K562 (cell line): ENCODE measurements around the gene PDE6D. TPM values are rescaled to one million over a fixed set of nuclear protein-coding genes. Genes with fewer than 3 reads are reported as not detected.

Source experiments
- ATAC-seq: fragments of 200-7000 bp; cut with Tn5 transposase; 3 replicates; pipeline ENCODE4 v1.9.1; 2020; ENCODE audit warnings: moderate library complexity
- BruUV-seq: library from RNA; stranded (reverse); fragments of 400-500 nt; replicated peaks from 2 replicates; lab custom pipeline; 2021; lab: Mats Ljungman, UMichigan
- CTCF ChIA-PET: fragments of 300-600 bp; formaldehyde crosslinking; extraction: SDS; loops from one replicate; lab custom pipeline; 2021; ENCODE audit warnings: low intra/inter-chr PET ratio; lab: Yijun Ruan, JAX
- POLR2A ChIA-PET: fragments of 300-600, 350-650 bp; sonication (Branson Sonifier 250); formaldehyde crosslinking; extraction: SDS; loops from one replicate; lab custom pipeline; 2021; ENCODE audit warnings: antibody characterized with exemption, inconsistent platforms; lab: Yijun Ruan, JAX
- DNase-seq, 4 experiments: peaks; one replicate each; pipeline versions ENCODE4 v3.0.0 to v3.0.0-alpha.2; 2011 to 2018; ENCODE audit warnings: low spot score in 3 of 4, mixed read lengths in 3 of 4; ENCODE audit errors: extremely low read depth in 1 of 4
- FAIRE-seq: peaks from 2 replicates; lab custom pipeline; 2011; peaks lifted over from hg19 to GRCh38; lab: Jason Lieb, UNC
- H2AFZ ChIP-seq: 2 replicates; pipeline ENCODE4 v1.6.0; 2011; ENCODE audit warnings: low read depth, low read length, control low read depth, inconsistent platforms
- H3K27ac ChIP-seq: fragments of 200-600 bp; 3 replicates; pipeline ENCODE4 v1.8.0; 2011; ENCODE audit warnings: low read depth, mild to moderate bottlenecking, control low read depth, inconsistent platforms, low read length, moderate library complexity, mixed read lengths; ENCODE audit errors: extremely low read depth
- H3K27me3 ChIP-seq, 2 experiments: fragments of 300-600 bp in 1 of 2; 2 replicates in 1 of 2; 3 replicates in 1 of 2; pipeline versions ENCODE4 v1.6.0 to v1.8.0; 2011; ENCODE audit warnings: inconsistent platforms in 2 of 2, low read length in 2 of 2, mild to moderate bottlenecking in 1 of 2, mixed read lengths in 1 of 2, moderate library complexity in 1 of 2; ENCODE audit not compliant: control insufficient read depth in 2 of 2, insufficient read depth in 2 of 2
- H3K36me3 ChIP-seq: fragments of 300-600 bp; 3 replicates; pipeline ENCODE4 v1.8.0; 2011; ENCODE audit warnings: mild to moderate bottlenecking, low read length, inconsistent platforms; ENCODE audit not compliant: control insufficient read depth, insufficient read depth
- H3K4me1 ChIP-seq, 2 experiments: fragments of 200-600 bp in 1 of 2; replicated peaks in 1 of 2; 2 replicates in 1 of 2; 3 replicates in 1 of 2; pipeline versions ENCODE4 v1.5.1 to v1.8.0; 2011; ENCODE audit warnings: inconsistent platforms in 2 of 2, low read length in 2 of 2, mild to moderate bottlenecking in 1 of 2, mixed read lengths in 1 of 2, moderate library complexity in 1 of 2; ENCODE audit not compliant: control insufficient read depth in 2 of 2, insufficient read depth in 2 of 2
- H3K4me2 ChIP-seq: 2 replicates; pipeline ENCODE4 v1.6.1; 2011; ENCODE audit warnings: low read length, control low read depth, inconsistent platforms, mixed read lengths; ENCODE audit not compliant: insufficient read depth
- H3K4me3 ChIP-seq: fragments of 200-600 bp; sonication (generic), shearing (Covaris generic); 2 replicates; pipeline ENCODE4 v1.5.1; 2016; ENCODE audit warnings: control low read depth, inconsistent platforms
- H3K79me2 ChIP-seq: fragments of 200-600 bp; 3 replicates; pipeline ENCODE4 v1.8.0; 2011; ENCODE audit warnings: low read length, inconsistent platforms; ENCODE audit not compliant: control insufficient read depth, insufficient read depth
- H3K9ac ChIP-seq, 2 experiments: 2 replicates each; pipeline versions ENCODE4 v1.6.0 to v1.6.1; 2011; ENCODE audit warnings: low read depth in 2 of 2, low read length in 2 of 2, control low read depth in 1 of 2, inconsistent platforms in 1 of 2, mild to moderate bottlenecking in 1 of 2, mixed read lengths in 1 of 2; ENCODE audit not compliant: insufficient read depth in 1 of 2
- H3K9me1 ChIP-seq: one replicate; pipeline ENCODE4 v1.6.0; 2011; ENCODE audit warnings: inconsistent platforms, mild to moderate bottlenecking, low read length, moderate library complexity; ENCODE audit not compliant: control insufficient read depth, insufficient read depth
- H3K9me3 ChIP-seq: replicated peaks from 2 replicates; pipeline ENCODE4 v1.5.1; 2011; ENCODE audit warnings: low read depth, low read length, inconsistent platforms; ENCODE audit not compliant: control insufficient read depth, insufficient read depth
- H4K20me1 ChIP-seq: replicated peaks from 2 replicates; pipeline ENCODE4 v1.6.1; 2011; ENCODE audit warnings: low read length, inconsistent platforms, mixed read lengths; ENCODE audit not compliant: control insufficient read depth, insufficient read depth
- ARID3B ChIP-seq: fragments of 250-450 bp; sonication (Bioruptor Pico); IDR thresholded peaks from 2 replicates; pipeline ENCODE4 v1.4.0; 2020; ENCODE audit warnings: borderline replicate concordance
- BCL6 ChIP-seq: fragments of 250-450 bp; sonication (Bioruptor Pico); IDR thresholded peaks from 2 replicates; pipeline ENCODE4 v1.4.0; 2020
- DACH1 ChIP-seq: fragments of 450-650 bp; IDR thresholded peaks from 2 replicates; pipeline ENCODE4 v1.6.1; 2018; ENCODE audit not compliant: partially characterized antibody
- FOS ChIP-seq: IDR thresholded peaks from 3 replicates; pipeline ENCODE4 v1.6.1; 2011; ENCODE audit not compliant: insufficient read length; ENCODE audit errors: extremely low read depth
- MTF1 ChIP-seq: fragments of 250-450 bp; sonication (Bioruptor Pico); IDR thresholded peaks from 2 replicates; pipeline ENCODE4 v1.9.0; 2021; ENCODE audit warnings: moderate library complexity, mild to moderate bottlenecking, inconsistent platforms, borderline replicate concordance
- PRMT5 ChIP-seq: sonication (generic); formaldehyde crosslinking; IDR thresholded peaks from 2 replicates; pipeline ENCODE4 v1.5.0; 2020; ENCODE audit warnings: missing genetic modification reagents
- PTBP1 ChIP-seq: fragments of 200-400 bp; formaldehyde crosslinking; IDR thresholded peaks from 2 replicates; pipeline ENCODE4 v1.6.1; 2017; ENCODE audit warnings: low read depth, low read length
- THRA ChIP-seq: fragments of 450-650 bp; IDR thresholded peaks from 2 replicates; pipeline ENCODE4 v1.6.1; 2017; ENCODE audit warnings: mild to moderate bottlenecking, moderate library complexity
- TSHZ1 ChIP-seq: fragments of 250-450 bp; sonication (Bioruptor Pico); IDR thresholded peaks from 2 replicates; pipeline ENCODE4 v1.4.0; 2020; ENCODE audit warnings: mild to moderate bottlenecking, moderate library complexity
- ZFPM2 ChIP-seq: fragments of 250-450 bp; sonication (Bioruptor Pico); IDR thresholded peaks from 2 replicates; pipeline ENCODE4 v1.5.1; 2022; ENCODE audit warnings: mild to moderate bottlenecking
- ZNF23 ChIP-seq: fragments of 250-450 bp; sonication (Bioruptor Pico); IDR thresholded peaks from 2 replicates; pipeline ENCODE4 v1.4.0; 2020; ENCODE audit warnings: mild to moderate bottlenecking
- ZNF280A ChIP-seq: fragments of 450-650 bp; IDR thresholded peaks from 2 replicates; pipeline ENCODE4 v1.6.1; 2018; ENCODE audit warnings: mild to moderate bottlenecking, low read depth; ENCODE audit not compliant: partially characterized antibody
- WGBS: fragments of 100-300 bp; shearing (Covaris generic); methylation state at CpG from one replicate; pipeline ENCODE4 v1.1.6; 2016; ENCODE audit warnings: low coverage, mixed read lengths; ENCODE audit not compliant: insufficient coverage; ENCODE audit errors: missing lambda C conversion rate; 5-methylcytosine and 5-hydroxymethylcytosine counted together
- in situ Hi-C: fragments of 300-500 bp; cut with MboI; formaldehyde crosslinking; loops from 4 replicates; pipeline ENCODE4 v1.15.0; 2018; ENCODE audit warnings: inconsistent platforms, mixed read lengths
- intact Hi-C: fragments of 100-400 bp; cut with micrococcal nuclease; formaldehyde crosslinking; loops from 2 replicates; pipeline ENCODE4 v1.14.2; 2022
- polyA plus RNA-seq, 8 experiments: library from polyadenylated mRNA; depleted of rRNA in 4 of 8; stranded (reverse) in 5 of 8; unstranded in 3 of 8; fragments of >200 nt; fragmentation: Nextera tagmentation in 2 of 8; fragmentation: Illumina TruSeq in 1 of 8; extraction: Ambion mirVana in 2 of 8; extraction: Trizol in 1 of 8; gene quantifications; 2 replicates each; pipeline versions ENCODE4 v1.2.1 to v1.2.3, GENCODE V29; 2011 to 2014; ENCODE audit warnings: inconsistent platforms in 1 of 8, missing spikeins in 1 of 8
- total RNA-seq, 7 experiments: library from RNA; depleted of rRNA in 6 of 7; stranded (reverse); fragments of >200 nt in 6 of 7; fragmentation: Illumina TruSeq in 2 of 7; extraction: Trizol in 2 of 7; gene quantifications; 2 replicates each; pipeline versions ENCODE4 v1.2.1 to v1.2.3, GENCODE V29; 2011 to 2021; ENCODE audit warnings: low replicate concordance in 1 of 7

The PDE6D gene
- total and polyA plus RNA-seq, 9 of the 15 experiments (the other 6 are each of a cell fraction or from before 2014, with no cell fraction given), result 0.65 to 11.6 (median 7.0) TPM

- no peak for TF ChIP-seq TSHZ1
- TF ChIP-seq DACH1, result no peak
- TF ChIP-seq PTBP1, result peak; percentile 68; the same call in 1 of the 2 replicates
- no peak for TF ChIP-seq ZNF23 (CRISPR knock-in tag)
- TF ChIP-seq PRMT5, result no peak
Measured at GRCh38 chr2:231709636-231709980, 71.5 kb downstream of the PDE6D start (continued).

- TSS peak; percentile 39 for BruUV-seq
- CTCF ChIA-PET, result interaction anchor here (0.7 kb wide), 1 partner anchor 147 kb away, joined by 6 read pairs; no protein-coding TSS in a partner anchor
- TF ChIP-seq MTF1 (CRISPR knock-in tag) (no peak), ZFPM2 (CRISPR knock-in tag) (no peak), ZNF280A (no peak), FOS (no peak), THRA (no peak), ARID3B (CRISPR knock-in tag) (no peak), BCL6 (CRISPR knock-in tag) (no peak)
Measured at GRCh38 chr2:231708773-231709635, 72.1 kb downstream of the PDE6D start.

More at GRCh38 chr2:231708773-231709635, 72.1 kb downstream of the PDE6D start:
- peak; percentile 18 to 61 (median 36) for DNase-seq
- Histone ChIP-seq H3K4me1 (peaks cover 16 to 64% of the 10 kb centered on the region in 2 experiments; a peak in 4 of 5 replicates), H4K20me1 (peaks cover 37% of the 10 kb centered on the region), H3K27me3 (no peaks in the 10 kb centered on the region), H3K36me3 (peaks cover 30% of the 10 kb centered on the region), H3K9me1 (peaks cover 7% of the 10 kb centered on the region), H3K4me3 (peak overlapping the region; percentile 99), H3K9ac (peak overlapping the region; percentile 92 to 99), H3K9me3 (no peaks in the 10 kb centered on the region), H2AFZ (no peak overlapping the region), H3K4me2 (peak overlapping the region; percentile 70; the same call in 1 of the 2 replicates), H3K79me2 (peaks cover 69% of the 10 kb centered on the region), H3K27ac (peak overlapping the region; percentile 91)
- intact Hi-C loops (no loop called here), in situ Hi-C loops (no loop called here)
- no peak for FAIRE-seq
- ATAC-seq, result peak; percentile 3
- 0% methylated on average over 37 of the region's 118 CpGs for WGBS
- POLR2A ChIA-PET, result interaction anchor here (0.5 to 8.3 kb wide), 18 partner anchors 9 to 511 kb away, joined by 3 to 90 read pairs (median 4); no protein-coding TSS in a partner anchor
